Measurements from ENCODE around the gene MIOX.
A peak's percentile ranks its signal among the peaks of the same experiment; 100 is the strongest.

MIOX gene

GRCh38 chr22:50473855-50474671, 12.6 kb upstream of the MIOX start:
- DNase-seq (ENCODE audit: low spot score): no peak

DNA sequence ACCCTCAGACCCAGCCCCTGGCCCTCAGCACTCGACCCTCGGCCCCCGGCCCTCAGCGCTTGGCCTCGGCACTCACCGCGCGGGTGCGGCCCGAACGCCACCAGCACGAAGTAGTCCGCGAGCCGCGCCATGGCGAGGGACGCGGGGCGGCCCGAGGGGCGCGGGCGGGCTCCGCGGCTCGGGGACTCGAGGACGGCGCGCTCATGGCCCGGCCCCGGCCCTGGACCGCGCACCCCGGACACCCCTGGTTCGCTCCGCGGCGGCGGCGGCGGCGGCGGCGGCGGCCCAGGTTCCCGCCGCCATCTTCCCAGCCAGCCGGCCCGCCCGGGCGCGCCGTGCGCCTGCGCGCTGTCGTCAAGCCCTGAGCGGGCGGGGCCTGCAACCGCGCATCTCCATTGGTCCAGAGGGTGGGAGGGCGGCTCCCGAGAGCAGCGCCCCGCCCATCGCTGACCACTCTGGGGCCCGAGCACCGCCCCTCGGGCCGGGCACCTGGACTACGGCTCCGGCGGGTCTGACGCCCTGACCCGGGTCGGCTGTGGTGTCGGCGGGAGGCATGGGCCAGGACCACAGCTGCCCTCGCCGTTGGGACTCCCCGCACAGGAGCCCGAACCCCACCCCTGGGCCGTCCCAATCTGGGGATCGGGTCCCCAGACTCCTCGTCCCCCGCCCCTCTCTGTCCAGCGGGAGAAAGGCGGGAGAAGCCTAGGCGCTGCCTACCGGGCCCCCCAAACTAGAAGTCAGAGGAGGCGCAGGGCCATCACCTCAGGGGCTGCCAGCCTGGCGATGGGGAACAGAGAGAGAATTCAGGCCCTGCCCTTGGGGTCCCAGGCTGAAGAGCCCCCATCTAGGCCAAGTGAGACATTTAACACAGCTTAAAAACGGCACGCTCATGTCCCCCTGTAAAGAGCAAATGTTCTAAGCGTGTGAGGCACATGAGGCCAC, 11.7 kb upstream of the MIOX start, which contains the start of gene SBF1:
Gene SBF1 (minus strand): TSS at position 326 of the 942 bp plus-strand sequence. CDS start 195 bp downstream, at position 131.
- peak; percentile 95 for DNase-seq (ENCODE audit: low spot score)

DNA sequence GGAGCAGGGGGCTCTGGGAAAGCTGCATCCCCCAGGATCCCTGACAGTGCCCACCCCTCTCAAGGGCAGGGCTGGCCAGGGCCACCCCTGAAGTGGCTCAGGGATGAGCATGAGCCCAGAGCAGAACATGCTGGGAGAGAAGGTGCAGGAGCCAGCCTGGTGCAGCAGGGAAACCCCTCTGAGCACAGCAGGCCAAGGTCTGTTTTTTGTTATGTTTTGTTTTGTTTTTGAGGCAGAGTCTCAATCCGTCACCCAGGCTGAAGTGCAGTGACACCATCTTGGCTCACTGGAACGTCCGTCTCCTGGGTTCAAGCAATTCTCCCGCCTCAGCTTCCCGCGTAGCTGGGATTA, 11.0 kb upstream of the MIOX start:
- no peak for DNase-seq (ENCODE audit: low spot score)

DNA sequence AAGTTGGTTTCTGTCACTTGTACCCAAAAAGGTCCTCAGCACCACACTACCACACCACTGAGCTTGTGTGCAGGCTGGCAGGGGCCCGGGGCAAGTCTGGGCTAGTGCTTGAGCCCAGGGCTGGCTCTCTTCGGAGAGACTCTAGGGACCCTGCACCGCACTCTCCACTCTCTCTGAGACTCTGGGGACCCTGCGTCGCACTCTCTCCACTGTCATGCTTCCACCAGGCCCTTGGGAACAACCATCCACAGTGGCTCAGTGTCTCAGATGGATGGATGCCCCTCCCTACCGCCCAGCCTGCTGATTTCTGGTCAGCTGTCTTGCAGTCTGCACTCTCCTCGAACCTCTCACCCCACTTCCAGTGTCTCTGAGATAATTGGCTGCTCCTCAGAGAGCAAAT, 9.8 kb upstream of the MIOX start:
- DNase-seq (ENCODE audit: low spot score): no peak

- no peak for DNase-seq (ENCODE audit: low spot score)
Measured at GRCh38 chr22:50477923-50478322, 8.7 kb upstream of the MIOX start.

GRCh38 chr22:50479721-50480120, 6.9 kb upstream of the MIOX start:
- DNase-seq (ENCODE audit: low spot score): no peak

DNA sequence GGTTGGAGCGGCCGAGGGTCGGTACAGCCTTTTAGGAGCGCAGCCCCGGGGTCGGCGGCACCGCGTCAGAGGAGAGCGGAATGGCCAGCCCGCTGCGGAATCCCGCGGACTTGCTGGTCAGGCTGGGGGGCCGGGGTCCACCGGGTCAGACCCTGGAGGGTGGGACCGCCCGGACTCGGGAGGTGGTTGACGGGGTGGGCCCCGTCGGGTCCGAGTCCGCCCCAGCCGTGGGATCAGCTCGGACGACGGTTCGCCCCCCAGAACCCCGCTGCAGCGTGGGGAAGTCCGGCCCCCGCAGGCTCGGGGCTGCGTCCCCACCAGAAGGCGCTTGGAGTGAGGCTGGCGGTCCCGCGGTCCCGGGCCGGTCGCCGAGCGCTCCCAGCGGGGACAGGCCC, 5.6 kb upstream of the MIOX start:
- DNase-seq (ENCODE audit: low spot score): no peak

DNA sequence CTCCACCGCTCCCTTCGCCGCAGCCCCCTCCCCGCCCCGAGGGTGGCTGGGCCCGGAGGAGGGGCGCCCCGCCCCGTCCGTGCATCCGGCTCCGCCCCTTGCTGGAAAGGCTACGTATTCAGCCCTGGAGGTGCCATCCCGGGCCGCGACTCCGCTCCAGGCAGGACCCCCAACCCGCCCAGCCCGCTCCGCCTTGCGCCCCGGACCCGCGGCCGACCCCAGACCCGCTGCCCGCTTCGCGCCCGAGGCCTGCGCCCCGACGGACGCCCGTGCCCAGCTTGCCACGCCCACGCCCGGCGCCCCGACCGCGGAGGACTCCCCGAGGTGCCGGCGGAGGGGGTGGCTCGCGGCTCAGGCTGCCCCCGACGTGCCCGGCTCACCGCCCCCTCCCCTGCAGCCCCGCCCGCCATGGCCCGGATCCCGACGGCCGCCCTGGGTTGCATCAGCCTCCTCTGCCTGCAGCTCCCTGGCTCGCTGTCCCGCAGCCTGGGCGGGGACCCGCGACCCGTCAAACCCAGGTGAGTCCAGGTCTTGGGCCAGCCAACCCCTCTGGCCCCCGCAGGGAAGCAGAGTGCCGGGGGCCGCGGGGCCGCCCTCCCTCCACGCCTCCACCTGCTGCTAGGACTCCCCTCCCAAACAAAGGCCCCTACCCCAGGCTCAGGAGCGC, 5.1 kb upstream of the MIOX start, which contains the start of gene ADM2:
Gene ADM2 (plus strand): TSS at position 104 of the 667 bp plus-strand sequence. CDS start 305 bp downstream, at position 409.
- peak; percentile 82 for DNase-seq (ENCODE audit: low spot score)

GRCh38 chr22:50482107-50483074, 4.3 kb upstream of the MIOX start:
- no peak for DNase-seq (ENCODE audit: low spot score)

DNA sequence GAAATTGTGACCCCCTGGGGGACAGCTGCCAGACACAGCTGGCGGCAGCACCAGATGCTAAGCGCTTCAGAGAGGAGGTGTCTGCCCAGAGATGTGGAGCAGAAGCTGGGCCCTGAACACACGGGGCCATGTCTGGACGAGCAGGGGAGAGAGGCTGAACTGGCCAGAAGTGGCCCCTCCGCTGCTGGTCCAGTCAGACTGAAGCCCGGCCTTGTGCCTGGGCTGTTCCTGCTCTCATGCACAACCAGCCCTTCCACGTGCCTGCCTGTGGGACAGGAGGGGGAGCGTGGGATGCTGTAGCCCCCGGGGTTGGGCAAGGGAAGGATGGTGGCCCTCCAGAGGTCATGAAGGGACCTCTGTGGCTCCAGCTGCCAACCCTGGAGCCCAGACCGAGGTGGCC, 3.6 kb upstream of the MIOX start:
- DNase-seq (ENCODE audit: low spot score): no peak

DNA sequence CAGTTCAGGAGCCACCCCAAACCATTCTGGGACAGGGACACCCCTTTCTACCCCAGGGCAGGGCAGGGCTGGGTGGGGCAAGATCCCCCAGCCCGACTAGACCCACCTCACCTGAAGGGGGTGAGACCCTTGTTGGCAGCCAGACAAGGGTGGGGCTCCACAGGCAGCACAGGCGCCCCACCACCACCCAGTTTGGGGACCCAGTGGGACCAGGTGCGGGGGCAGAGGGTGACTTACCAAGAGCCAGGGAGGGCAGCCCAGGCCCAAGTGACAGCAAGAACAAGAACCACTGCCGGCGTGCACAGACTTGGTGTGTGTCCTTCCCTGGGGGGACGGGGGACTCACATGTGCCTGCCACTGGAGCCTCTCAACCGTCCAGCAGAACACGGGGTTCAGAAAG, 3.1 kb upstream of the MIOX start:
- no peak for DNase-seq (ENCODE audit: low spot score)

- no peak for DNase-seq (ENCODE audit: low spot score)
Measured at GRCh38 chr22:50483977-50484853, 2.4 kb upstream of the MIOX start.

DNA sequence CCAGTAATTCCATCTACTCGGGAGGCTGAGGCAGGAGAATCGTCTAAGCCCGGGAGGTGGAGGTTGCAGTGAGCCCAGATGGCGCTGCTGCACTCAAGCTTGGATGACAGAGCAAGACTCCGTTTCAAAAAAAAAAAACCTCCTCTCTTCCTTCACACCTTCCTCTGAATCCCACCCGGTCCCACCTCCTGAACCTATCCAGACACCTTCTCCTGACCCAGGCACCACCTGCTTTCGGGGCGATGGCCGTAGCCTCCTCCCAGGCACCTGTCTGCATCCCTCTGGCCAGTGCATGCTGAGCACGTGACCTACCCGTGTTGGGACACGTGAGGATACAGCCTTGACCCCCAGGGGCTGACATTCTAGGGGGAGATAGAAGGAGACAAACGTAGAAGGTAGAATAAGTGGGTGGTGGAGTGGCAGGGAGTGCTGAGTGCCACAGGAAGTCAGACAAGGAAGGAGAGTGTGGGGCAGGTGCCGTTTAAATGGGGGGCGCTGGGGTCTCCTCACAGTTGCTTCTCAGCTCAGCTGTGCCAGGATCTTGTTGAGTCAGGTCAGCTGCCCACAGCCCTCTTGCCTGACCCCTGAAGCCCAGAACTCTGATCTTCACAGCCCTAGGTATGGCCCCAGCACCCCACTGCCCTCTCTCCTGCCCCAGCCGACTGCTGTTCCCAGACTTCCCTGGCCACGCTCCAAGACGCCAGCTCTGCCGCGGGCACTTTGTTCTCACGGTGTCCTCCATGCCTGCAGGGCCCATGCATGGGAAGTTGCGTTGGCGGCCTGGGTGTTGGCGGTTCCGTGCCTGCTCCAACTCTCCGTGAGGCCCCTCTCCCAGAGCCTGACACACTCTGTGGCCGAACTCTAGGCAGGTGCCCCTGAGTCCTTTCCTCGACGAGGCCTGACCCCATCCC, 1.2 kb upstream of the MIOX start:
- DNase-seq (ENCODE audit: low spot score): no peak

DNA sequence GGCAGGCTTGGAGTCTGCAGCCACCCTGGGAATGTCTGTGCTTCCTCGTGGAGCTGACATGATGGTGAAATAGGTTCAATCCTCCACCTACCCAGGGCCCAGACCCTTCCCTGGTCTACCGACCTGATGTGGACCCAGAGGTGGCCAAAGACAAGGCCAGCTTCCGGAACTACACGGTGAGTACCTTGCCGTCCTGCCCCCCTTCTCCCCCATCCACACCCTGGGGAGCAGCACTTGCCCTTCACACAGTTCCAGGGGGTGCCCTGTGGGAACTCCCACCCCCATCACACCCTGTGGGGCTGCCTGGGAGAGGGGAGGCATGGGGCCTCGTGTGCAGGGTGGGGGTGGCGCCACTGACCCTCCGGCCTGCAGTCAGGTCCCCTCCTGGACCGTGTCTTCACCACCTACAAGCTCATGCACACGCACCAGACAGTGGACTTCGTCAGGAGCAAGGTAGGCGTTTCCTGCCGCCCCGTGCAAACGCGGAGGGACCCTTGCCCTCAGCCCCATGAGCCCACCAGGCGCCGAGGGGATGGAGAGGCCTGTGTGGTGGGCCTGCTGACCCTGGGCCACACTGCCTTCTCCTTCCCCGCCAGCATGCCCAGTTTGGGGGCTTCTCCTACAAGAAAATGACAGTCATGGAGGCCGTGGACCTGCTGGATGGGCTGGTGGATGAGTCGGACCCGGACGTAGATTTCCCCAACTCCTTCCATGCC, 789 bp downstream of the MIOX start:
- no peak for DNase-seq (ENCODE audit: low spot score)

DNA sequence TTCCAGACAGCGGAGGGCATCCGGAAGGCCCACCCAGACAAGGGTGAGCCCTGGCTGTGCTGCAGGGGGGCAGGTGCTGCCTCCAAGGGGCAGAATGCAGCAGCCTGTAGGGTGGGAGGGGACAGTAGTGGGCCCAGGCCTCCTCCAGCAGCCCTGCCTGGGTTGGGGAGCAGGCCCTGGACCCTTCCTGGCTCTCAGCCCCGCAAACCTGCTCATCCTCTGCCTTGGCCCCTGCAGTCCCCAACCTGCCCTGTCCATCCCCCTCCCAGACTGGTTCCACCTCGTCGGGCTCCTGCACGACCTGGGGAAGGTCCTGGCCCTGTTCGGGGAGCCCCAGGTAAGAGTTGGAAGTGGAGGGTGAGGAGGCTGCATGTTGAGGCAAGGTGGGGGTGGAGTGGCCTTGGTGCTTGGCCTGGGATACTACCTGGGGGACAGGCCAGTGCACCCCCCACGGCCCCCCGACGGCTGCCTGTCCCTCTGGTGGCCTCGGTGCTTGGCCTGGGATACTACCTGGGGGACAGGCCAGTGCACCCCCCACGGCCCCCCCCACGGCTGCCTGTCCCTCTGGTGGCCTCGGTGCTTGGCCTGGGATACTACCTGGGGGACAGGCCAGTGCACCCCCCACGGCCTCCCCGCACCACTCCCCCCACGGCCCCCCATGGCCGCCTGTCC, 1.5 kb downstream of the MIOX start:
- no peak for DNase-seq (ENCODE audit: low spot score)

DNA sequence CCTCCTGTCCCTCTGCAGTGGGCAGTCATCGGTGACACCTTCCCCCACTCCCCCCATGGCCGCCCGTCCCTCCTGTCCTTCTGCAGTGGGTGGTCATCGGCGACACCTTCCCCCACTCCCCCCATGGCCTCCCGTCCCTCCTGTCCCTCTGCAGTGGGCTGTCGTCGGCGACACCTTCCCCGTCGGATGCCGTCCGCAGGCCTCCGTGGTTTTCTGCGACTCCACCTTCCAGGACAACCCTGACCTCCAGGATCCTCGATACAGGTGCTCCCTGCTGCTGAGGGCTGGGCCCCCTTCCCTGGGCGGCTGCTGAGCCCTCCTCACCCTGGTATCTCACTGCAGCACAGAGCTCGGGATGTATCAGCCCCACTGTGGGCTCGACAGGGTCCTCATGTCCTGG, 2.2 kb downstream of the MIOX start:
- no peak for DNase-seq (ENCODE audit: low spot score)

GRCh38 chr22:50489363-50490243, 2.9 kb downstream of the MIOX start:
- DNase-seq (ENCODE audit: low spot score): no peak

Data from ecto neural progenitor cell (in vitro differentiated cells).